NB4 (cell line): ENCODE results near the gene TIAL1.

Experiments
- CTCF ChIP-seq: IDR thresholded peaks from one replicate; pipeline ENCODE4 v1.5.1; 2012; ENCODE audit warnings: low read depth, low read length
- MAX ChIP-seq: IDR thresholded peaks from 2 replicates; pipeline ENCODE4 v1.6.1; 2011; ENCODE audit warnings: low read depth, low read length
- MYC ChIP-seq: IDR thresholded peaks from 2 replicates; pipeline ENCODE4 v1.6.1; 2011; ENCODE audit warnings: low read depth, low read length
- POLR2A ChIP-seq: IDR thresholded peaks from 2 replicates; pipeline ENCODE4 v1.6.1; 2011; ENCODE audit warnings: mild to moderate bottlenecking; ENCODE audit not compliant: insufficient read length; ENCODE audit errors: extremely low read depth

GRCh38 chr10:119611433-119611832 lies 14.7 kb upstream of the TIAL1 start:
- TF ChIP-seq CTCF, result no peak
- TF ChIP-seq MYC, result no peak
- TF ChIP-seq POLR2A, result no peak
- no peak for TF ChIP-seq MAX
